Measurements from ENCODE around the gene GOLPH3.

GOLPH3 gene

DNA sequence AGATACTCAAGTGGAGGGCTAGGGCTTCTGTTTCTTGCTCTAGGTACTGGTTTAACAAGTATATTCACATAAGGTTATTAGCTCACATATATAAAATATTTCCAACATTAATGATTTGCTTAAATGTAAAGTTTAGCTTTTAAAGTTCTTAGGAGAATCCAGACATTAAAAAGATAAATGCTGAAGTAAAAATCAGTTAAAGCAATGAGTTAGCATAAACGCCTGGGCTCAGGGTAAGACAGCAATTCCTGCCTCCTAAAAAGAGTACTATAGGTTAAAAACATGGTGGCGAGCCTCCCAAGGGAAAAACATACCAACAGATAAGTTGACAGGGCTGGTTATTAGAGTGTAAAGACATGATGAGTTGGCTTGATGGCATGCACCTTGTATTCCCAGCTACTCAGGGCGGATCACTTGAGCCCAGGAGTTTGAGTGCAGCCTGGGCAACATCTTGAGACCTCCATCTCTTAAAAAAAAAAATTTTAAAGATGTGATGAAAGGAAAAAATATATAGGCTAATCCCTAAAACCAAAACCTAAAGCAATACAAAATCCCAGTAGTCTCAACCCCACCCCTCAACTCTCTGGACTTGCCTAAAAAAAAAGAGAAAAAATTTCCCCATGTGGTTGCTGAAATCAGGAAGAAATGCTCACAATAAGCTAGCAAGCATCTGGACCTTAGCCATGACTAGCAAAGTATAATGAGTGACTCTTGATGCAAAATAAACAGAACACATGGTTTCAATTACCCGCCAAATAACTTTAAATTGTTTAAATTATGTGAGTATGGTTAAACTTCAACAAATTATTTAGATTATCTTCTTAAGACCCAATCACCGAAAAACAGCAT lies 3.6 kb downstream of the GOLPH3 start:
- no peak for DNase-seq (ENCODE audit: low read depth in 2 of 2)

GRCh38 chr5:32168460-32169033 lies 5.6 kb downstream of the GOLPH3 start:
- DNase-seq (ENCODE audit: low read depth in 2 of 2) = no peak

DNA sequence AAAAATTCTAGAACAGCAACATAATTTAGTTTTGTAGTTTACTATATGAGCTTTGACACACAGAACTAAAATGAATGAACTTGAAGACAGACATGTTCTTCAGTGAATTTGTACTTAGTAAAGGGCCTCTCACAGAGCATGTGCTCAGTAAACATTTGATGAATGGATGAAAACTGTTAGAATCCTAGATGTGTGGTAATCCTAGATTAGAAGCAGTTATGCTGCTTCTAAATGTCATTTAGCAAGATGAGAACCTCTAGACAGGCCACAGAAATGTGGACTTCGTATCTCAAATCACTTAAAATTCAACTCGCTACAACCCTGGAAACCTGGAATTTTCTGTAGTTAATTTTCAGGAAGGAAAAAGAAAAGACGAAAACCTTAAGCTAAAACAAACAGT lies 8.5 kb downstream of the GOLPH3 start:
- DNase-seq (ENCODE audit: low read depth in 2 of 2) = no peak

DNA sequence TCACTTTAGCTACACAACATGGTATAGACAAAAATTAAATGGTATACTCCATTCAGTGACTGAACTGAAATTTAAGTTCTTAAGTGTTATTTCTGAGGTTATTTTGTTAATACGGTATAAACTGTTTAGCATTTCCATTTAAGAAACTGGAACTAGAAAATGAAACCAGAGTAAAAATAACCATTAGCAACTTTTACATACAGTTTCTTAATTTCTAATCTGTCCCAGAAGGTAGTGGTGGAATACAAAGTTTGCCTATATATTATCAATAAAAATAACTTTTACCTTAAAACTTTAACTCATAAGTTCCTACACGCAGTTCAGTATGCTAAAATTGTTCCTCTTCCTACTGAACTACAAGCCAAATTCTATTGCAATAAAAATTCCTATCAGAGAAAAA lies 10.3 kb downstream of the GOLPH3 start:
- DNase-seq (ENCODE audit: low read depth in 2 of 2) = no peak

DNA sequence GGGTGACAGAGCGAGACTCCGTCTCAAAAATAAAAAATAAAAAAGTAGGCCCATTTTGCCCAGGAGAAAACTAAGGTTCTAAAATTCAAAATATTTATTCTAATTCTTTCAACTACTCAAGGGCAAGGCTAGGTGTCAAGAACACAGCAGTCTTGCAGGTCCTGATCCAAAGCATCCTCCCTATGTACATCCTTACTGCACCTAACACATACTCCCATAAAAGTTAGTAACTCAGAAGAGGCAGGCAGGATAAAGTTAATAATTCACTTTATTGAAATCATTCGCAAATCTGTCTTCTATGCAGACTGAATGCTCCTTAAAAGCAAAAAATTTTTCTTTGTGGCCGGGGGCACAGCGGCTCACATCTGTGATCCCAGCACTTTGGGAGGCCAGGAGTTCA lies 11.1 kb downstream of the GOLPH3 start:
- DNase-seq (ENCODE audit: low read depth in 2 of 2) = no peak

GRCh38 chr5:32160228-32160627 lies 13.9 kb downstream of the GOLPH3 start:
- no peak for DNase-seq (ENCODE audit: low read depth in 2 of 2)

DNA sequence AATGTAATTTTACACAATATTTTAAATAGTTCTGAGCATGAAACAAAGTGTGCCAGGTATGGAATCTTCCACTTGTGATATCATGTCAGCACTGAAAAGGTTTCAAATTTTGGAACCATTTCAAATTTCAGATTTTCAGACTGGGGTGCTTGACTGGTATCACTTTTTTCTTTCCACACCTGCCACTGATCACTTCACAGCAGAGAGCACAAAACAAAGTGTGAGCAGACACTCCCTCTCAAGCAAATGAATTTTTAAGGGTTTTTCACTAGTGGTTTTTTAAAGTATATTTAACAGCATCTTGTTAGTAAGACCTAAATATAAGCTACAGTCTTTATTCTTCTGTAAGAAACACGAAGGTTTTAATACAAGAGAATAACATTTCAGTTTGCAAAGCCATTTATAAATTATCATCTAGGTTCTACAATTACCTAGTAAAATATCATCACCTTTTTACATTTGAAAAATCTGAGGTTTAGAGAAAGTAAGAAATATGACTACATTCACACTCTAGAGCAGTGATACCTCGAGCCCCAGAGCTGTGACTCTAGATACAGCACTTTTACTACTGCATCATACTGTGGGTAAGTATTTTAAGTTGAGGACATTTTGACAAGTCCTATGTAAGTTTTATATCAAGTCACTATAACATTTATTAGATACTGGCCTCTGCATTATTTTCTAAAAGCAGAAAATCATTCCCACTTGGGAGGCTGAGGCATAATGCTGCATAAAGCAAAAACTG lies 14.6 kb downstream of the GOLPH3 start:
- no peak for DNase-seq (ENCODE audit: low read depth in 2 of 2)

DNA sequence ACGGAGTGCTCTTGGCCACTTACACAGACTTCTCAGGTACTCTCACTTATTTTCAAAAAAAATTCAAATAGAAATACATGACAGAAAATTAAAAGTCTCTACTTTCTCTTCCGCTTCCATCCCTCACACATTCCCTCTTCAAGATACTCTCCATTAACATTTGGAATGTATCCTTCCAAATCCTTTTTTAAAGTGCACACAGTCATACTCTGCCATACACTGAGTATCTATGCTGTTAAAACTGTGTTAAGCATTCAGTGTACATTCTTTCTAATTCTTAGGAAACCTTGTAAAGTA lies 15.5 kb downstream of the GOLPH3 start:
- no peak for DNase-seq (ENCODE audit: low read depth in 2 of 2)

DNA sequence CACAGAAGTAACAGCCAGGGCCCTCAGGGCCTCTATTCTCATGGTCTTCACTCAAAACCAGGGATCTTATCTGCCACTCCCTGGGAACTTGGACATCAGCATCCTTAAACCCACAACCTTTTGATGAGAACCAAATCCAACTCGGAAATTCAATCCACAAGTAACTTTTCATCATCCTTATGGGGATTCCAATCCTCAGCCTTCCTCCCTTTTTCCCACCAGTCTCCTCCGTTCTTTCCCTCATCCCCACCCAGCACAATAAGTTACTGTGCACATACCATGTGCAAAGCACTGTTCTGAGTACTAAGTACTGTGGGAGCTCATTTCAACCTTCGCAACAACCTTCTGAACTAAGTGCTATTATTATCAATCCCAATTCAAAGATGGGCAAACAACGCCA lies 17.0 kb downstream of the GOLPH3 start:
- DNase-seq (ENCODE audit: low read depth in 2 of 2) = no peak

GRCh38 chr5:32156635-32157034 lies 17.5 kb downstream of the GOLPH3 start:
- DNase-seq (ENCODE audit: low read depth in 2 of 2) = no peak

DNA sequence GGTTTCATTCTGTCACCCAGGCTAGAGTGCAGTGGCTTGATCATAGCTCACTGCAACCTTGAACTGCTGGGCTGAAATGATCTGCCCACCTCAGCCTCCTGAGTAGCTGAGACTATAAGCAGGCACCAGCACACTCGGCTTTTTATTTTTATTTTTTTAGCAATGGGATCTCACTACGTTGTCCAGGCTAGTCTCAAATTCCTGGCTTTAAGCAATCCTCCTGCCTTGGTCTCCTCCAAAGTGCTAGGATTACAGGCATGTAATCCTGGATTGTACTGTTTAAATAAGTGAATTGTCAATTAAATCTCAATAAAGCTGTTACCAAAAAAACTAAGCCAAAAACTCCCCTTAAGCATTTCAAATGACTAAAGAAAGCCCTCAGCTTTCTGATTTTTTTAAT lies 18.9 kb downstream of the GOLPH3 start:
- DNase-seq (ENCODE audit: low read depth in 2 of 2) = no peak

DNA sequence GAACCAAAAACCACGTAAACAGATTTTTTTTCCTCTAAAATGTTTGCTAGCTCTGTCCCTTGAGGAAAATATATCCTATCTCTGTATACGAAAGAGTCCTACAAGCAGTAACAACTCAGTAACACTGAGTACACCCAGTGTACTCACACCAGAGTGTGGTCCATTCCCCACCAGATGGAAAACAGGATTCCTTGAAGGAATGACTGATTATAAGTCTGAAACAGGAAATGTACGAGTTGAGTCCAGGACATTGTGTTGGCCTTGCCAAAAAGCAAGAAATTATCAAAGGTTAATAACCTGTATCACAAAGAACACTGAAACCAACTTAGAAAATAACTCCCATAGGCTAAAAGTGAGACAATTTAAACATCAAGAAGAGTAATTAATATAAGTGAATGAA lies 20.4 kb downstream of the GOLPH3 start:
- DNase-seq (ENCODE audit: low read depth in 2 of 2) = no peak

DNA sequence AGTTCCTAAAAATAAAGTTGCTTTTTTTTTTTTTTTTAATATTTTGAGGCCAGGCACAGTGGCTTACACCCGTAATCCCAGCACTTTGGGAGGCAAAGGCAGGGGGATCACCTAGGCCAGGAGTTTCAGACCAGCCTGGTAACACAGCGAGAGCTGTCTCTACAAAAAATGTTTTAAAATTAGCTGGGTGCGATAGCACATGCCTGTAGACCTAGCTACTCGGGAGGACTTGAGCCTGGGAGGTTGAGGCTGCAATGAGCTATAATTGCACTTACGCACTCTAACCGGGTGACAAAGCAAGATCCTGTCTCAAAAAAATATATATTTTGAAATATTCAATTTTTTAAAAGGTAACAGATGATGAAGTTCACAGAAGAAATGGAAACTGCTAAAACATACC lies 22.9 kb downstream of the GOLPH3 start:
- no peak for DNase-seq (ENCODE audit: low read depth in 2 of 2)

DNA sequence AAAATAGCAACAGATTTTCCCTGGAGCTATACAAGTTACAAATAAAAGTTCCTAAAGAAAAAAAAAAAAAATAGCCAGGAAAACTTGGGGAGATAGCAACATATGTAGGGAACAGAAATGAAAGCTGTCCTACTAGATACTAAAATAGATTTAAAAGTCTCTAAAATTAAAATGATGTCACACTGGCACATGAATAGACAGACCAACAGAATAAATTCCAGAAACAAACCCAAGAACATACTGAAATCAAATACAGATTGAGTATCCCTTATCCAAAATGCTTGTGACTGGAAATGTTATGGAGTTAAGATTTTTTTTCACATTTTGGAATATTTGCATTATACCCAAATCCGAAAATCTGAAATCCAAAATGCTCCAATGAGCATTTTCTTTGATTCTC lies 23.8 kb downstream of the GOLPH3 start:
- no peak for DNase-seq (ENCODE audit: low read depth in 2 of 2)

- DNase-seq (ENCODE audit: low read depth in 2 of 2) = no peak
Measured at GRCh38 chr5:32147959-32148358, 26.2 kb downstream of the GOLPH3 start.

DNA sequence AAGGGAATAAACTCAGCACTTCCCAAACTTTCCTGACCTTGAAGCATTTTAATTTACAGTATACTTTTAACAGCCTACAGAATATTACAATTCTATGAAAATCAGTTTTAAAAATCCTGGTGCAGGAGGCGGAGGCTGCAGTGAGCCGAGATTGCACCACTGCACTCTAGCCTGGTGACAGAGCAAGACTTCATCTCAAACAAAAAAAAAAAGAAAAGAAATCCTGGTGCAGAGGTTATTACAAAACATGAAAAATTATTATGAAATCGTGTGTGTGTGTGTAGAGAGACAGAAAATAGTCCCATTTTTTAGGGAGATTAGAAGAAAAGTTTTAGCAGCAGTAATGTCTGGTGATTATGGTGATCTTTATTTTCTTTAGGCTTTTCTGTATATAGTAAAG lies 26.9 kb downstream of the GOLPH3 start:
- no peak for DNase-seq (ENCODE audit: low read depth in 2 of 2)

DNA sequence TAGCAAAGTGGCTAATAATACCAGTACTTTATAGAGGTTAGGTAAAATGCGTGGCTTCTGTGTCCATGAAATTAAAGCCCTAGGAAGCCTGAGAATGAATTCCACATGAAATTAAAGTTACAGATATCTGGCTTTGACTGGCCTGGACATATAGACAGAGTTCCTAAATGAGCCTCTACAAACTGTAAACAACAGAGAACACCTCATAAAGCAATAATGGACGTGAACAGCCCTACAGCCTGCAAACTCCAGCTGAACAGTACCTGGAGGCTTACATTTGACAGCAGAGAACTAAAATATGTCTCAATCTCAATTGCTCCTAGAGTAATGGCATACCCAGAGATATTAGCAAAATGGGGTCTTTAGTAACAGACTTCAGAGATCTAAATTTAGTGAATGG lies 28.7 kb downstream of the GOLPH3 start:
- DNase-seq (ENCODE audit: low read depth in 2 of 2) = no peak

DNA sequence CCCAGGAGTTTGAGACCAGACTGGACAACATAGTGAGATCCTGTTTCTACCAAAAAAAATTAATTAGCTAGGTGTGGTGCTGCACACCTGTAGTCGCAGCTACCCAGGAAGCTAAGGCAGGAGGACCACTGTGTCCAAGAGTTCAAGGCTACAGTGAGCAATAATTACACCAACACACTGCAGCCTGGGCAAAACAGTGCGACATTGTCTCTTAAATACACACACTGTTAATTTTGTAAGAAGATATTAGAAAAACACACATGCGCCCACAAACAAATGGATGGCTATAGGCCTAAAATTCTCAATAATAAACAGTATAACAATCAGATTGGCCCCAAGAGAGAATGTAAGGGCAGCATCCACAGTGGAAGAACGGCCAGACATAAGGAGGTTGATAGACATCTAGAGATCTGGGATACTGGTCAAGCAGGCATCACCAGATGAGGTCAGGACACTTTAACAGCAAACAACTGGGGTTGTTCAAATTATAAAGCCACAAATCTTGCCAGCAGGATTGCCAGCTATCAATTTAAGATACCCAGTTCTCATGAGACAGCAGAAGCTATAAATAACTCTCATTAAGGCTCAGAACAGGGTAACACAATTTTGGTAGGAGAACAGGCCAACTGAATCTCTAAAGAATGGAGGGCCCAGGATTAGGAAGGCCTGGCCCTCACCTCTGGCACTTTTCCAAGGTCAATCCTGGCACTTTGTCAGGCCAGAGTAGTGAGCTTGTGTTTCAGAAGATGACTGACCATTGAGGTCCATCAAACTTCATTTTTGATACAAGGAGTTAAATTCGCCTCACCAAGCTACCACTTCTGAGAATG lies 29.5 kb downstream of the GOLPH3 start:
- DNase-seq (ENCODE audit: low read depth in 2 of 2) = no peak

DNA sequence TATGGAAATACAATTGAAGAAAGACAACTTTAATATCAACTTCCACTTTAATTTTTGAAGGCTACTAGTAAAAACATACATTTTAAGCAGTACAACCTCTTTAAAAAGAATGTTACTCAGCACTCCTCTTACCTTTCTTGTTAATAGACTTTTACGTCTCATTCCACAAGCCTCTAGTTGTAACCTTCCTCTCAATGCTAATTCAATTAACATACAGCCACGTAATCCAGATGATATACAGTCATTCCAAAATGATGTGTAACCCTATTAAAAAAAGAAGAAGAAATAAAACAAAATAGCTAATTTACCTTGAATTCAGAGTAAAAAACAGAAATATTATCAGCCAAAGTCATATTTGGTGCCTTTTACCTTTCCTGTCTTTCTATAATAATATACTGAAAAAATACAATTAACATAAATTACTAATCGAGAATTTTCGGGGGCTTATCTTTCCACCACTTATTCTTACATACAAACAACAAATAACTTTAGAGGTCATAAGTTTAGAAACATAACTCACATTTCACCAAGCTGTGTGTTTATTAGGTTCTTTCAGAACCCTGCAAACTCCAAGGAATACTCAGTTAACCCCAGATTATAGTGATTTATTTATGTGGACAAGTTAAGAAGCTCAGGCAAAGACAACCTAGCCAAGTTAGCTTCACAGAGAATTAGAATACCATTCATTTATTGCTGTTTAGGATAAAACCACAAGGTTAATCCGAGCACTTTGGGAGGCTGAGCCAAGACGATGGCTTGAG lies 30.3 kb downstream of the GOLPH3 start:
- no peak for DNase-seq (ENCODE audit: low read depth in 2 of 2)

DNA sequence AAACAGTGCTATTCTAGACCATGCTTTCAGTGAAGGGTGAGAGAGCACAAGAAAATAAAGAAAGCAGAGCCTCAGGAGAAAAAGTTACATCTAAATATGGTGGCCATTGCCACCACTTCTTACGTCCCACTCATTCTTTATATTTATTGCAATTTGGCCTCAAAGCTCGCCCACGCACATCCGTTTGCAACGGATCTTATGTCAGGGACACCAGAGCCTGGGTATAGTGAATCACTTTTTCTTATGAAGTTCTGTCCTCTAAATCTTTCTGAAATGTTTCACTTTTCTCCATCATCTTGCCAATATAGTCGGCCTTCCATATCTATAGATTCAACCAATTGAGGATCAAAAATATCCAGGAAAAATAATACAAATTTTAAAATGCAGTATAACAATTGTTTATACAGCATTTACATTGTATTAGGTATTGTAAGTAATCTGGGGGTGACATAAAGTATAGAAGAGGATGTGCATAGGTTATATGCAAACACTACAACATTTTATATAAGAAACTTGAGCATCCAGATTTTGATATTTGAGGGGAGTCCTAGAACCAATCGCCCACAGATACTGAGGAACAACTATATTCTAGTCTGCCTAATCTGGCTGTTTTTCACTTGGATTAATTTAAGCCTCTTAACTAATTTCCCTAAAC lies 35.2 kb downstream of the GOLPH3 start:
- DNase-seq (ENCODE audit: low read depth in 2 of 2) = peak; percentile 2 to 56

DNA sequence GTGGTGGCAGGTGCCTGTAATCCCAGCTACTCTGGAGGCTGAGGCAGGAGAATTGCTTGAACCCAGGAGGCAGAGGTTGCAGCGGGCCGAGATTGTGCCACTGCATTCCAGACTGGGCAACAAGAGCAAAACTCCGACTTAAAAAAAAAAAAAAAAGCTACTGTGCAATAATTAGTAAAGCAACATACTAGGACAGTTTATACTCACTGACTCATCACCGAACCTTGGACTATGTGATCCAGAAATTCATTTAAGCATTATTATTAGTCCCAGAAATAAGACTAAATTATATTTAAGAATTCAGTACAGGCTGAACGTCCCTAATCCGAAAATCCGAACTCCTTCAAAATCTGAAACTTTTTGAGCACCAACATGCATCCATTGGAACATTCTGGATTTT lies 37.8 kb downstream of the GOLPH3 start:
- DNase-seq (ENCODE audit: low read depth in 2 of 2) = no peak

Data from activated CD8-positive, alpha-beta memory T cell treated with anti-CD3 and anti-CD28 coated beads for 4 hours (primary cell).